ENCODE measurements around the gene IFNL2.

IFNL2 gene

GRCh38 chr19:39297931-39298634 lies 29.9 kb downstream of the IFNL2 start:
- Histone ChIP-seq H2AFZ (ENCODE audit: low read length) (peak overlapping the region; percentile 44; the same call in 1 of the 2 replicates), H3K9ac (ENCODE audit: low read depth, low read length, poor library complexity, severe bottlenecking) (peak overlapping the region; percentile 57), H3K4me3 (ENCODE audit: low read length, poor library complexity, severe bottlenecking) (peak overlapping the region; percentile 52), H4K20me1 (ENCODE audit: insufficient read depth, low read length, poor library complexity, severe bottlenecking) (no peaks in the 10 kb centered on the region), H3K9me3 (ENCODE audit: insufficient read depth, low read depth, low read length) (no peaks in the 10 kb centered on the region), H3K4me1 (ENCODE audit: insufficient read depth, low read length, poor library complexity, severe bottlenecking) (peaks cover 12% of the 10 kb centered on the region), H3K9me2 (replicated peaks; ENCODE audit: low read depth, low read length) (no peaks in the 10 kb centered on the region), H3F3A (ENCODE audit: low read depth) (no peaks in the 10 kb centered on the region), H3K79me2 (ENCODE audit: insufficient read depth, low read length) (no peaks in the 10 kb centered on the region), H3K36me3 (ENCODE audit: insufficient read depth, low read length) (no peaks in the 10 kb centered on the region), H3K27me3 (ENCODE audit: insufficient read depth, low read length, poor library complexity, severe bottlenecking) (no peaks in the 10 kb centered on the region), H3K4me2 (ENCODE audit: low read depth, low read length, poor library complexity, severe bottlenecking) (peak overlapping the region; percentile 69)
- TF ChIP-seq EZH2phosphoT487 (IDR thresholded peaks at IDR 0.05; ENCODE audit: borderline replicate concordance), result no peak
- TF ChIP-seq CTCF (conservative IDR thresholded peaks at IDR 0.05; ENCODE audit: low read length), result no peak

GRCh38 chr19:39299404-39299803 lies 31.2 kb downstream of the IFNL2 start:
- Histone ChIP-seq H3K27me3 (ENCODE audit: insufficient read depth, low read length, poor library complexity, severe bottlenecking) (no peaks in the 10 kb centered on the region), H3K79me2 (ENCODE audit: insufficient read depth, low read length) (no peaks in the 10 kb centered on the region), H3K4me1 (ENCODE audit: insufficient read depth, low read length, poor library complexity, severe bottlenecking) (peaks cover 12% of the 10 kb centered on the region), H3K9ac (ENCODE audit: low read depth, low read length, poor library complexity, severe bottlenecking) (no peak overlapping the region), H4K20me1 (ENCODE audit: insufficient read depth, low read length, poor library complexity, severe bottlenecking) (no peaks in the 10 kb centered on the region), H3K9me3 (ENCODE audit: insufficient read depth, low read depth, low read length) (no peaks in the 10 kb centered on the region), H3F3A (ENCODE audit: low read depth) (no peaks in the 10 kb centered on the region), H3K9me2 (replicated peaks; ENCODE audit: low read depth, low read length) (no peaks in the 10 kb centered on the region), H3K36me3 (ENCODE audit: insufficient read depth, low read length) (no peaks in the 10 kb centered on the region), H3K4me2 (ENCODE audit: low read depth, low read length, poor library complexity, severe bottlenecking) (no peak overlapping the region), H2AFZ (ENCODE audit: low read length) (no peak overlapping the region), H3K4me3 (ENCODE audit: low read length, poor library complexity, severe bottlenecking) (no peak overlapping the region)
- TF ChIP-seq EZH2phosphoT487 (IDR thresholded peaks at IDR 0.05; ENCODE audit: borderline replicate concordance) (no peak), CTCF (conservative IDR thresholded peaks at IDR 0.05; ENCODE audit: low read length) (no peak)

GRCh38 chr19:39299832-39300231 lies 31.6 kb downstream of the IFNL2 start:
- Histone ChIP-seq H2AFZ (ENCODE audit: low read length) (no peak overlapping the region), H3K4me2 (ENCODE audit: low read depth, low read length, poor library complexity, severe bottlenecking) (no peak overlapping the region)

More at GRCh38 chr19:39299832-39300231, 31.6 kb downstream of the IFNL2 start:
- Histone ChIP-seq H3K9me3 (ENCODE audit: insufficient read depth, low read depth, low read length) (no peaks in the 10 kb centered on the region), H3K36me3 (ENCODE audit: insufficient read depth, low read length) (no peaks in the 10 kb centered on the region), H3K9me2 (replicated peaks; ENCODE audit: low read depth, low read length) (no peaks in the 10 kb centered on the region), H3K4me3 (ENCODE audit: low read length, poor library complexity, severe bottlenecking) (no peak overlapping the region), H3K79me2 (ENCODE audit: insufficient read depth, low read length) (no peaks in the 10 kb centered on the region), H3K27me3 (ENCODE audit: insufficient read depth, low read length, poor library complexity, severe bottlenecking) (no peaks in the 10 kb centered on the region), H3K4me1 (ENCODE audit: insufficient read depth, low read length, poor library complexity, severe bottlenecking) (peaks cover 12% of the 10 kb centered on the region), H4K20me1 (ENCODE audit: insufficient read depth, low read length, poor library complexity, severe bottlenecking) (no peaks in the 10 kb centered on the region), H3F3A (ENCODE audit: low read depth) (no peaks in the 10 kb centered on the region), H3K9ac (ENCODE audit: low read depth, low read length, poor library complexity, severe bottlenecking) (no peak overlapping the region)
- TF ChIP-seq EZH2phosphoT487 (IDR thresholded peaks at IDR 0.05; ENCODE audit: borderline replicate concordance) (no peak), CTCF (conservative IDR thresholded peaks at IDR 0.05; ENCODE audit: low read length) (no peak)
